K562 (cell line): ENCODE data around the gene PTPRG. TPM values are rescaled to one million over a fixed set of nuclear protein-coding genes. Genes with fewer than 3 reads are reported as not detected.

Source experiments
- BCOR ChIP-seq: fragments of 450-650 bp; IDR thresholded peaks from 2 replicates; pipeline ENCODE4 v1.6.1; 2016
- CEBPG ChIP-seq, 3 experiments: fragments of 200-800 bp in 1 of 3; sonication (Bioruptor generic) in 1 of 3; sonication (generic) in 1 of 3; formaldehyde crosslinking in 1 of 3; IDR thresholded peaks in 2 of 3; conservative IDR thresholded peaks in 1 of 3; 2 replicates each; pipeline versions ENCODE4 v1.6.1 to v1.8.0; 2016 to 2022; ENCODE audit warnings: missing compliant biosample characterization in 2 of 3, missing genetic modification characterization in 2 of 3, mild to moderate bottlenecking in 1 of 3, missing genetic modification reagents in 1 of 3
- HES1 ChIP-seq: fragments of 450-650 bp; IDR thresholded peaks from 2 replicates; pipeline ENCODE4 v1.6.1; 2016; ENCODE audit warnings: low read depth, mild to moderate bottlenecking, moderate library complexity
- MGA ChIP-seq: fragments of 450-650 bp; IDR thresholded peaks from 2 replicates; pipeline ENCODE4 v1.6.1; 2016; ENCODE audit warnings: mild to moderate bottlenecking, moderate library complexity
- MYC ChIP-seq, 2 experiments: fragments of 250-450 bp in 1 of 2; sonication (Bioruptor Pico) in 1 of 2; IDR thresholded peaks; 2 replicates each; pipeline versions ENCODE4 v1.5.1 to v1.6.1; 2012 to 2021; ENCODE audit warnings: low read depth in 2 of 2, borderline replicate concordance in 1 of 2, improper control_type of control experiment in 1 of 2, low read length in 1 of 2, mild to moderate bottlenecking in 1 of 2, moderate library complexity in 1 of 2
- POLR2A ChIP-seq: fragments of 450-650 bp; conservative IDR thresholded peaks from 2 replicates; pipeline ENCODE4 v1.6.1; 2016
- ZBTB11 ChIP-seq, 3 experiments: fragments of 200-800 bp in 1 of 3; fragments of 250-450 bp in 1 of 3; fragments of 450-650 bp in 1 of 3; sonication (Bioruptor Pico) in 1 of 3; sonication (Bioruptor generic) in 1 of 3; formaldehyde crosslinking in 1 of 3; IDR thresholded peaks; 2 replicates each; pipeline versions ENCODE4 v1.6.1 to v1.8.0; 2016 to 2022; ENCODE audit warnings: mild to moderate bottlenecking in 2 of 3, missing genetic modification characterization in 2 of 3, missing compliant biosample characterization in 1 of 3, moderate library complexity in 1 of 3
- polyA plus RNA-seq, 8 experiments: library from polyadenylated mRNA; depleted of rRNA in 4 of 8; stranded (reverse) in 5 of 8; unstranded in 3 of 8; fragments of >200 nt; fragmentation: Nextera tagmentation in 2 of 8; fragmentation: Illumina TruSeq in 1 of 8; extraction: Ambion mirVana in 2 of 8; extraction: Trizol in 1 of 8; gene quantifications; 2 replicates each; pipeline versions ENCODE4 v1.2.1 to v1.2.3, GENCODE V29; 2011 to 2014; ENCODE audit warnings: inconsistent platforms in 1 of 8, missing spikeins in 1 of 8
- total RNA-seq, 7 experiments: library from RNA; depleted of rRNA in 6 of 7; stranded (reverse); fragments of >200 nt in 6 of 7; fragmentation: Illumina TruSeq in 2 of 7; extraction: Trizol in 2 of 7; gene quantifications; 2 replicates each; pipeline versions ENCODE4 v1.2.1 to v1.2.3, GENCODE V29; 2011 to 2021; ENCODE audit warnings: low replicate concordance in 1 of 7

The PTPRG gene
- total and polyA plus RNA-seq, 9 of the 15 experiments (the other 6 are each of a cell fraction or from before 2014, with no cell fraction given) = 0.16 TPM; not detected in 8

- TF ChIP-seq MGA (peak; percentile 23; the same call in 1 of the 2 replicates), MYC (IDR thresholded peaks at IDR 0.05; ENCODE audit: low read depth, low read length) (no peak), MYC (CRISPR knock-in tag; IDR thresholded peaks at IDR 0.05; ENCODE audit: borderline replicate concordance, low read depth) (no peak), CEBPG (CRISPR knock-in tag; IDR thresholded peaks at IDR 0.05) (no peak), CEBPG (tag; conservative IDR thresholded peaks at IDR 0.05 in 1 of 2, IDR thresholded peaks at IDR 0.05 in 1 of 2) (peak; percentile 71 to 87), HES1 (no peak), POLR2A (no peak), ZBTB11 (CRISPR knock-in tag; IDR thresholded peaks at IDR 0.05) (peak in 1 of 3 experiments; percentile 14; a peak in 1 of 6 replicates), BCOR (no peak)
Observed at GRCh38 chr3:61877359-61878138, 316.2 kb downstream of the PTPRG start (continued).
